ENCODE results near the gene GALNT16. TPM values are rescaled to one million over a fixed set of nuclear protein-coding genes. Genes with fewer than 3 reads are reported as not detected.

The GALNT16 gene
- total and polyA plus RNA-seq, 11 donors: 17.0 to 81.6 (median 51.3) TPM

DNA sequence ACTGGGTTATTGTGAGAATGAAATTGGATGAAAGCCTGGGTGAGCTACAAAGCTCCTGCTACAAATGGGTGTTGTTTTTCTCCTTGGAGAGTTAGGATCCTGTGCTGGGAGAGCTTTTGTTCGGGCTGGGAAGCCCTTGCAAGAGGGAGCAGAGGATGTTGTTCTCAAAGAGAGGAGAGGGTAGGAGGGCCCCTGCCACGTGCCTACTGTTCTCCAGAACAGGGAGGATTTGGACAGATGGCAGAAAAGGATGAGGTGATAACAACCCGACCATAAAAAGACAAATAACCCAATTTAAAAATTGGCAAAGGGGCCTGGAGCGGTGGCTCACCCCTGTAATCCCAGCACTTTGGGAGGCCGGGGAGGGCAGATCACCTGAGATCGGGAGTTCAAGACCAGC, 68.8 kb downstream of the GALNT16 start:
- WGBS, 4 donors: 91 to 92% (median 92%) methylated on average over 6 of the region's 6 CpGs

DNA sequence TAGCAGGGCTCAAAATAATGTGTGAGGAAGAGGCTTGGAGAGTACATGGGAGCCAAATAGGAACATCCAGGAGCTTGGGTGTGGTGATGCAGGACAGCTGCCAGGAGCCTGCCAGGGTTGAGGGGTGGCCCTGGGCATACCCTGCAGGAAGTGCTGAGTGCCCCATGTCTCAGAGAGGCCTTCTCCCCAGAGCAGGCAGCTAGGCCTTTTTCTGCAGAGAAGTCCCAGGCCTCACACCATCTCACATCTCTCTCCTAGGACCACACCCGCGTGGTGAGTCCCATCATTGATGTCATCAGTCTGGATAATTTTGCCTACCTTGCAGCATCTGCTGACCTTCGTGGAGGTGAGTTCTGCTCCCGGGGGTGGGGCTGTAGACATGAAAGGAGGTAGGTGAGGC, 71.2 kb downstream of the GALNT16 start:
- TF ChIP-seq, protein P1, sequence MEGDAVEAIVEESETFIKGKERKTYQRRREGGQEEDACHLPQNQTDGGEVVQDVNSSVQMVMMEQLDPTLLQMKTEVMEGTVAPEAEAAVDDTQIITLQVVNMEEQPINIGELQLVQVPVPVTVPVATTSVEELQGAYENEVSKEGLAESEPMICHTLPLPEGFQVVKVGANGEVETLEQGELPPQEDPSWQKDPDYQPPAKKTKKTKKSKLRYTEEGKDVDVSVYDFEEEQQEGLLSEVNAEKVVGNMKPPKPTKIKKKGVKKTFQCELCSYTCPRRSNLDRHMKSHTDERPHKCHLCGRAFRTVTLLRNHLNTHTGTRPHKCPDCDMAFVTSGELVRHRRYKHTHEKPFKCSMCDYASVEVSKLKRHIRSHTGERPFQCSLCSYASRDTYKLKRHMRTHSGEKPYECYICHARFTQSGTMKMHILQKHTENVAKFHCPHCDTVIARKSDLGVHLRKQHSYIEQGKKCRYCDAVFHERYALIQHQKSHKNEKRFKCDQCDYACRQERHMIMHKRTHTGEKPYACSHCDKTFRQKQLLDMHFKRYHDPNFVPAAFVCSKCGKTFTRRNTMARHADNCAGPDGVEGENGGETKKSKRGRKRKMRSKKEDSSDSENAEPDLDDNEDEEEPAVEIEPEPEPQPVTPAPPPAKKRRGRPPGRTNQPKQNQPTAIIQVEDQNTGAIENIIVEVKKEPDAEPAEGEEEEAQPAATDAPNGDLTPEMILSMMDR (IDR thresholded peaks at IDR 0.05): no peak
- TF ChIP-seq POLR2A (IDR thresholded peaks at IDR 0.05): no peak
- no peaks in the 10 kb centered on the region for H3K27me3 ChIP-seq
- no peak for DNase-seq
- no peak overlapping the region for H3K27ac ChIP-seq
- intact Hi-C loops (cut with DNase I): no loop called here
- H3K4me1 ChIP-seq: peaks cover 0 to 4% (median 0%) of the 10 kb centered on the region in 12 donors
- H3K36me3 ChIP-seq: peaks cover 0 to 43% (median 21%) of the 10 kb centered on the region in 9 donors
- no peak overlapping the region for H3K4me3 ChIP-seq
- H3K9me3 ChIP-seq: no peaks in the 10 kb centered on the region
- ATAC-seq: no peak
- WGBS, 4 donors: 79 to 93% (median 86%) methylated on average over 4 of the region's 4 CpGs

More for the DNA sequence above, 68.8 kb downstream of the GALNT16 start:
- DNase-seq (no peak), ATAC-seq (no peak)
- Histone ChIP-seq H3K36me3 (peaks cover 0 to 52% (median 23%) of the 10 kb centered on the region in 9 donors), H3K27me3 (no peaks in the 10 kb centered on the region), H3K27ac (no peak overlapping the region), H3K9me3 (no peaks in the 10 kb centered on the region), H3K4me1 (no peaks in the 10 kb centered on the region), H3K4me3 (no peak overlapping the region)
- intact Hi-C loops (cut with DNase I): no loop called here
- TF ChIP-seq POLR2A (IDR thresholded peaks at IDR 0.05): no peak
- TF ChIP-seq, protein P1 (IDR thresholded peaks at IDR 0.05): no peak

DNA sequence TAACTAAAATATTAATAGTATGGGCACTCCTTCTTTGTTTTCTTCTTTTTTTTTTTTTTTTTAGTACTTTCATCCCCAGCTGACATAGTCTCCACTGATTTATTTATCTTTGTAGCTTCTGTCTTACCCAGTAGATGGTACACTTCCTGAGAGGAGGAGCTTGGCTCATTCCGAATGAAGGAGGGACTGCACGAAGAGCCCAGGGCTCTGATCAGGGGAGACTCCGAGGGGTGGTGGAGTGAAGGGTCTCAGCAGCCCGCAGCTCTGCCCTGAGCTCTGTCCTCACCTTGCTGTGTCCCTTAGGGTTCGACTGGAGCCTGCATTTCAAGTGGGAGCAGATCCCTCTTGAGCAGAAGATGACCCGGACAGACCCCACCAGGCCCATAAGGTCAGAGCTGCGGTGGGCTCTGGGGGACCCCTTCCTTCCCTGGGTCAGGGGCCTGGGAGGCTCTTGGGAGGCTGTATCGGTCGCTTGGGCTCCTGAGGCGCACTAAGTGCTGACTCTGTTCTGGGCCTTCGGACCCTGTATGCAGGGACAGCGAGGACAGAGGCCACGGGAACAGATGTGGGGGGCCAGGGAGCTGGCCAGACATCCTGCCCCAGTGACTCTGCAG, 72.9 kb downstream of the GALNT16 start:
- Histone ChIP-seq H3K4me1 (peaks cover 0 to 4% (median 0%) of the 10 kb centered on the region in 12 donors), H3K27ac (no peak overlapping the region), H3K36me3 (peaks cover 0 to 31% (median 12%) of the 10 kb centered on the region in 9 donors), H3K27me3 (no peaks in the 10 kb centered on the region), H3K4me3 (no peak overlapping the region), H3K9me3 (no peaks in the 10 kb centered on the region)
- 84 to 87% (median 86%) methylated on average over 12 to 13 of the region's 13 CpGs for WGBS, 4 donors
- ATAC-seq: no peak
- no peak for DNase-seq
- intact Hi-C loops (cut with DNase I): no loop called here
- TF ChIP-seq POLR2A (IDR thresholded peaks at IDR 0.05): no peak
- TF ChIP-seq, protein P1 (IDR thresholded peaks at IDR 0.05): no peak

DNA sequence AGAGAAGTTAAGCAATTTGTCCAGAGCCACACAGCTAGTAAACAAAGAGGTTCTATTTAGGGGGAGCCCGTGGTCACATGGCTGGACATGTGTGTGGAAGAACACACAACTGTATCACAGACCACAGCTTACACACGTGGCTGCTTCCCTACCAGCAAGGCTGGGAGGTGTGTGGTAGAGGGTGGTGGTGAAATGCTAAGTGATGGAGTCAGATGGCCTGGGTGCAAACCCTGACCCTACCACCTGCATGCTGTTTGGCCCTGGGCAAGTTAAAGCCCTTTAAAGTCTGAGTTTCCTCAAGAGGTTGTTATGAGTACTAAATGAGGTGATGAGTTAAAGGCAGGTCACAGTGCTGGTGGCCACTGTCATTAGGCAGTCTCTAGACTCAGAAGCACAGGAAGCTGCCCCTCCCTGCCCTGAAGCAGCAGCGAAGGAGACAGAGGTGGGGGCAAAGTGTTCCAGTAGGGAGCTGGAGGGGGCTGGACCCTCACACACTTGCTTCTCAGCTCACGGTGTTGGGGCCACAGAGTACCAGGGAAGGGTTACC, 73.9 kb downstream of the GALNT16 start:
- H3K4me3 ChIP-seq: no peak overlapping the region
- peaks cover 0 to 4% (median 0%) of the 10 kb centered on the region in 12 donors for H3K4me1 ChIP-seq
- 67 to 75% (median 72%) methylated on average over 4 of the region's 4 CpGs for WGBS, 4 donors
- no peak overlapping the region for H3K27ac ChIP-seq
- TF ChIP-seq, protein P1 (IDR thresholded peaks at IDR 0.05): no peak
- no peak for TF ChIP-seq POLR2A (IDR thresholded peaks at IDR 0.05)
- peaks cover 0 to 25% (median 12%) of the 10 kb centered on the region in 9 donors for H3K36me3 ChIP-seq
- intact Hi-C loops (cut with DNase I): no loop called here
- DNase-seq (no peak), ATAC-seq (no peak)
- no peaks in the 10 kb centered on the region for H3K9me3 ChIP-seq
- no peaks in the 10 kb centered on the region for H3K27me3 ChIP-seq

Data from heart left ventricle (tissue), 16 donors.